ENCODE data around the gene SLC9A2. TPM values are rescaled to one million over a fixed set of nuclear protein-coding genes. Genes with fewer than 3 reads are reported as not detected.

SLC9A2 gene
- total and polyA plus RNA-seq, 10 of the 15 experiments (the other 5 are each of a cell fraction or from before 2014, with no cell fraction given) = 0.13 to 1.2 (median 0.79) TPM

DNA sequence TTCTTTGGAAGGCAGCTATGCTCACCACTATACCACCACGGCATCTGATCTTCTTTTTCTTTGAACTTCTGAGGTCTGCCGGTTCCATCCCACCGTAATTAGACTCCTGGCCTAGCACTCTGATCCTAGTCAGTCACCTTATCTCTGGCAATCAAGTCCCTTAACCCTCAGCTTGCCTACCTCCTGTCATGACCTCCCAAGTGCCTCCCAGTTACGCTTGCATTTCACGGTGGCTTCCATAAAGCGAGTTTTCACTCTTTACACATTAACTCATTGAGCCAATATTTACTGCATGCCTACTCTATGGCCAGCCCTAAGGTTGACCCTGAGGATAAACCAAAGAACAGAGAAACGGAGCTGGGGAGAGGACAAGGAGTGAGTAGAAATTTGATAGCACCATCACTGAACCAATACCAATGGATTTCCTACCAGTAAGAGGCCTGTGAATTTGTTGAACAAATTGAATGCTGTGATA lies 104.7 kb downstream of the SLC9A2 start:
- TF ChIP-seq SUPT20H (IDR thresholded peaks at IDR 0.05; ENCODE audit: borderline replicate concordance, control insufficient read depth, low read depth, low read length) (no peak), HDAC6 (IDR thresholded peaks at IDR 0.05; ENCODE audit: unreplicated experiment) (no peak), TCF7 (IDR thresholded peaks at IDR 0.05; ENCODE audit: borderline replicate concordance) (no peak), GABPA (IDR thresholded peaks at IDR 0.05; ENCODE audit: low read depth) (no peak), SIN3A (IDR thresholded peaks at IDR 0.05; ENCODE audit: low read depth, low read length) (no peak), EGR1 (IDR thresholded peaks at IDR 0.05; ENCODE audit: borderline replicate concordance in 1 of 2, low read depth in 2 of 2, low read length in 2 of 2) (no peak), SIX5 (IDR thresholded peaks at IDR 0.05; ENCODE audit: low read depth, low read length, severe bottlenecking) (no peak), TARDBP (IDR thresholded peaks at IDR 0.05; ENCODE audit: borderline replicate concordance) (no peak), YBX1 (IDR thresholded peaks at IDR 0.05) (no peak)
- FAIRE-seq (no peak), DNase-seq (ENCODE audit: low read depth, low spot score) (no peak), ATAC-seq (no peak)
- Histone ChIP-seq H3K4me2 (ENCODE audit: control insufficient read depth, insufficient read depth) (no peak overlapping the region), H2AFZ (ENCODE audit: control insufficient read depth, low read depth, low read length) (no peak overlapping the region), H3K4me3 (no peak overlapping the region), H3K4me1 (ENCODE audit: control insufficient read depth, insufficient read depth, low read length) (no peaks in the 10 kb centered on the region), H3K79me2 (ENCODE audit: control insufficient read depth, insufficient read depth, low read length) (no peaks in the 10 kb centered on the region), H3K27me3 (replicated peaks in 1 of 2; ENCODE audit: control insufficient read depth in 2 of 2, insufficient read depth in 2 of 2, low read length in 1 of 2) (no peaks in the 10 kb centered on the region), H3K27ac (ENCODE audit: control insufficient read depth, insufficient read depth) (no peak overlapping the region), H3K36me3 (ENCODE audit: control insufficient read depth in 2 of 2, insufficient read depth in 2 of 2, low read length in 1 of 2) (peaks cover 0 to 8% of the 10 kb centered on the region in 2 experiments; a peak in 2 of 4 replicates), H4K20me1 (ENCODE audit: control insufficient read depth, insufficient read depth) (no peaks in the 10 kb centered on the region), H3K9ac (ENCODE audit: control insufficient read depth, insufficient read depth, low read length) (no peak overlapping the region), H3K9me3 (replicated peaks; ENCODE audit: control insufficient read depth, insufficient read depth, low read length) (no peaks in the 10 kb centered on the region)
- 99% methylated on average over 7 of the region's 7 CpGs for WGBS (ENCODE audit: insufficient coverage, insufficient replicate concordance, low lambda C conversion rate, missing lambda C conversion rate)
- intact Hi-C loops (cut with micrococcal nuclease; ENCODE audit: unreplicated experiment) = no loop called here
- ChIA-PET POLR2A (no interaction called here), RAD21 (ENCODE audit: unreplicated experiment) (no interaction called here), SMC1A (ENCODE audit: uncharacterized antibody, unreplicated experiment) (interaction anchor here (0.6 kb wide), 1 partner anchor 1327 kb away, joined by 3 read pairs; no protein-coding TSS in a partner anchor), CTCF (no interaction called here)
- in situ Hi-C loops (cut with MboI) = no loop called here
- BruUV-seq (replicated peaks) = no TSS peak

Data from GM12878 (cell line).